ENCODE results near the gene UBL7.

UBL7 gene

DNA sequence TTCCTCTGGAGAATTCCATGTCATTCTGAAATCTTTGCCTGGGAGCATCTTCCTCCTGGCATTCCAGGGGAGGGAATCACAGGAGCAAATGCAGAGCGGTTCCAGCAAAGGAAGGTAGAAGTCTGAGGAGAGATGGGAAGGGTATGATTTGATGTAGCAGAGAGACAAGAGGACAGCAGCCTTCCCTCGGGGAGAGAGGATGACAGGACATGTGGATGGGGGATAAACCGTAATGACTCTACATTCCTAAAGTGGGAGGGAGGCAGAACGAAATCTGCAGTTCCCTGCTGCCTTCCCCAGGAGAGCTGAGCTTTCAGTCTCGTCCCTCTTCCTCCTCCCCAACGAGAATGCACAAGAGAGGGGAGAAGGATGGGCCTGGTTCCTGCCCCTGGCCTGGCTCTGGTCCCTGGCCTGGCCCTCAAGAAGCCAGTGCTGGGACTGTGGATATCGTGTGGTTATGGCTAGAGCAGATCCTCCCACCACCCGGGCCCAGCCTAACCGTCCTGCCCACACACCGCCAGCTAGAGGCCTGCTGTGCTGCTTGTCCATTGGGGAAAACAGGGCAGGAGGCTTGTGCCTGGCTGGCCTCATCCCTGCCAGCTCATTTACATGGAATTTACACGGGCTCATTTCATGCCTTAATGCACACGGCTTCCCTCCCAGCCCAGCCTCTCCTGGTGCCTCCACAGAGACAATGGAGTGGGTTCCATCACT lies 53.8 kb downstream of the UBL7 start:
- Mint-ChIP-seq H3K4me1 (peaks cover 80 to 93% of the 10 kb centered on the region in 2 donors), H3K36me3 (peaks cover 42 to 70% of the 10 kb centered on the region in 2 donors), H3K4me3 (peak overlapping the region; percentile 62 to 79), H3K9me3 (peaks cover 0 to 2% of the 10 kb centered on the region in 2 donors), H3K27ac (peak overlapping the region; percentile 94), H3K27me3 (no peaks in the 10 kb centered on the region)
- ATAC-seq (replicated peaks) (peak; percentile 4), DNase-seq (no peak)

DNA sequence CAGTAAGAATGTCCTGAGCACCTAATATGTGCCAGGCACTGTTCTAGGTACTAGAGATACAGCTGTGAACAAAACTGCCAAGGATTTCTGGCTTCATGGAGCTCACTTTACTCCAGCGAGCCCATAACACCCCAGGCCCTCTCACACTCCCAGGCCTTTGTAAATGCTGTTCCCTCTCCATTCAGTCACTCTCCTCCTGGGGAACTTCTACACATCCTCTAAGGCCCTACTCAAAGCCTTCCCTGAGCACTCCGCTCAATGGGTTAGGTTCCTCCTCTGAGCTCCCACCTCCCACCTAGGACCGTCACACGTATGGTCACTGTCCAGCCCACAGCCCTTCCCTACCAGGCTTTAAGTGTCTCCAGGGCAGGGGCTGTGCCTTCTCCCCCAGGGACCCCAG lies 54.4 kb downstream of the UBL7 start:
- Mint-ChIP-seq H3K4me1 (peaks cover 80 to 93% of the 10 kb centered on the region in 2 donors), H3K9me3 (peaks cover 0 to 2% of the 10 kb centered on the region in 2 donors), H3K4me3 (peak overlapping the region; percentile 6 to 19), H3K36me3 (peaks cover 36 to 66% of the 10 kb centered on the region in 2 donors), H3K27me3 (no peaks in the 10 kb centered on the region), H3K27ac (peak overlapping the region; percentile 94)
- DNase-seq (no peak), ATAC-seq (replicated peaks) (no peak)

DNA sequence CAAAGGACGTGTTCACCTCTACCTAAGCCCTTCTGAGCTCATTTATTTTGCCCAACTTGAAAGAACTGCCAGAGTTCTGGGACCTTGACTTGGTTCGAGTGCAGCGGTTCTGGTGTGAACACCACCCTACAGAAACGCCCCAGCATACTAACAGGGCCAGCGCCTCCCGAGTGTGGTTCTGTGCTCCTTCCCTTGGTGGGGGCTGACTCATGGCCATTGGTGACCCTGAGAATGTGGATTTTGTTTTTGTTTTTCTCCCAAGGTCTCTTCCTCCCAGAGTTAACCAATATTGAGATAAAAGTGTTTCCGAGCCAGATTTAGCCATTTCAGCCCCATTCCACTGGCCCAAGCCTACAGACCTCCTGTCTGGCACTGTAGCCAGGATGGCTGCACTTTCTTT lies 55.1 kb downstream of the UBL7 start:
- H3K9me3 Mint-ChIP-seq, result peaks cover 0 to 2% of the 10 kb centered on the region in 2 donors
- DNase-seq (no peak), ATAC-seq (replicated peaks) (no peak)
- H3K27ac Mint-ChIP-seq, result peak overlapping the region; percentile 94
- H3K36me3 Mint-ChIP-seq, result peaks cover 29 to 59% of the 10 kb centered on the region in 2 donors
- no peaks in the 10 kb centered on the region for H3K27me3 Mint-ChIP-seq
- no peak overlapping the region for H3K4me3 Mint-ChIP-seq
- peaks cover 82 to 93% of the 10 kb centered on the region in 2 donors for H3K4me1 Mint-ChIP-seq

DNA sequence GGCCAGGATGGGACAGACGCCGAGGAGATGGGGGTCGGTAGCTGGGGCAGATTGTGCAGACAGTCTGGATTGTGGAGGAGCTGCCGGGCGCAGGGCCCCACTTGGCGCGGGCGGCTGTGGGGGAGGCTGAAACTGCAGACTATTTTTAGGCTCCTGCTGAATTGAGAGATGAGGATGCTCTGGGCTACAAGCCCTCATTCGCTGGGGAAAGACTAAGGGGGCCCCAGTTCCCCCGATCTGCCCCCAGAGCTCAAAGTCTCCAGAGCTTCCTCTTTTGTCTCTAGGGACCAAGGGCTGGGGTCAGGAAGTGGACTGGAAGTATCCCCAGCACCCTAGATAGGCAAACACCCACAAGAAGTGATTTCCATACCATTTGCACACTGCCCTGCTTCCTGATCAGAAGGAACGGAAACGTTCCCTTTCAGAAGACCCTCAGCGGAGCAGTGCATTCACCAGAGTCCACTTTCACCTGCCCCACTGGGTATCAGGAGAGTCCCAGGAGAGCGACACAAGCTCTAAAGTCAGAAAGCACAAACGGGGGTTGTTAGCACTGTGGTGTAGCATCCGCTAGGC lies 56.9 kb downstream of the UBL7 start:
- peaks cover 0 to 2% of the 10 kb centered on the region in 2 donors for H3K9me3 Mint-ChIP-seq
- H3K36me3 Mint-ChIP-seq, result peaks cover 20 to 47% of the 10 kb centered on the region in 2 donors
- no peaks in the 10 kb centered on the region for H3K27me3 Mint-ChIP-seq
- peaks cover 83 to 94% of the 10 kb centered on the region in 2 donors for H3K4me1 Mint-ChIP-seq
- peak overlapping the region; percentile 64 to 73 for H3K4me3 Mint-ChIP-seq
- ATAC-seq (replicated peaks) (peak; percentile 43 to 44), DNase-seq (peak; percentile 74)
- peak overlapping the region; percentile 85 for H3K27ac Mint-ChIP-seq

DNA sequence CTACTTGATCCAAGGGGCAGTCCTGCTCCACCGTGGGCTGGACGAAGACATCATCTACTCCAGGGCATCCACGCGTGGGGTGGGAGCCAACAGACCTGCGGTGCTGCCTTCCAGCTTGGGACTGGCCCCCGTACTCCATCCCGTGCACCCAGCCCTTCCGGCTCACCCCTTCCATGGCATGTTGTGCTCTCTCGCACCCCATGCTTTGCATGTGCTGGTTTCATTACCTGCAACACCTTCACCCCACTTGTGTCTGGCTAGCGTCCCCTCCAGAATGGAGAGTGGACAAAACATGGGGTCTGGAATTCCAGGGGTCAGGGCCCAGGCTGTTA lies 57.4 kb downstream of the UBL7 start:
- H3K4me1 Mint-ChIP-seq, result peaks cover 82 to 94% of the 10 kb centered on the region in 2 donors
- H3K27ac Mint-ChIP-seq, result peak overlapping the region; percentile 85
- H3K4me3 Mint-ChIP-seq, result peak overlapping the region; percentile 64 to 73
- H3K36me3 Mint-ChIP-seq, result peaks cover 18 to 42% of the 10 kb centered on the region in 2 donors
- peak; percentile 5 for ATAC-seq (replicated peaks)
- DNase-seq, result no peak
- H3K9me3 Mint-ChIP-seq, result peaks cover 0 to 2% of the 10 kb centered on the region in 2 donors
- no peaks in the 10 kb centered on the region for H3K27me3 Mint-ChIP-seq

DNA sequence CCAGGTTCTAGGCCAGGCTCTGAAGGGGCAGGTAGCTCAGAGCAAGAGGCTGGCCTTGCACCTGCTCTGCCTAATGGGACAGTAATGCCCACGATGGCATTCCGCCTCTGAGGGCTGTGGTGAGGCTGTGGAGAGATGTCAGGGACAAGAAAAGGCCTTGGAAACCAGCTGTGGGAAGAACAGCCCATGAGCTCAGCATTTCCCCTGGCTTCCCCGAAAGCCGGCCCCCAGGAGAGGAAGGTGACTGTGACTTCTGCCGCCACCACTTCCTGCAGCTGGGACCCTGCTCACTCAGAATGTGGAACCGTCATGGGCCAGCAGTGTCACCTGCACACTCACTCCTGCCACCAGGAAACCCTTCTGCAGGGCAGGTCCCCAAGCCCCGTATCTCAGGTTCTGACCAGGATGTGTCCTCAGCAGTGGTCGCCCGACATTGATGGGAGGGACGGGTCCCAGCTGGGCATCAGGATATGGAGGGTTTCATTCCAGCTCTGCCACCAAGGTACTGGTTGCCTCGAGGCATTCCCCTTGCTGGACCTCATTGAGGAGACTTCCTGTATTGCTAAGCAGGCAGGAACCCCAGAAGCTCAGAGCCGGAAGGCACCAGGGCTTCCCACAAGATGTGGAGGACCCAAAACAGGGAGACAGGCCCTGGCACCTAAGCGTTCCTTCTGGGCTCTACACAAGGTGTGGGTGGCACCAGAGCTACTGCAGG lies 57.9 kb downstream of the UBL7 start:
- H3K4me1 Mint-ChIP-seq, result peaks cover 82 to 94% of the 10 kb centered on the region in 2 donors

DNA sequence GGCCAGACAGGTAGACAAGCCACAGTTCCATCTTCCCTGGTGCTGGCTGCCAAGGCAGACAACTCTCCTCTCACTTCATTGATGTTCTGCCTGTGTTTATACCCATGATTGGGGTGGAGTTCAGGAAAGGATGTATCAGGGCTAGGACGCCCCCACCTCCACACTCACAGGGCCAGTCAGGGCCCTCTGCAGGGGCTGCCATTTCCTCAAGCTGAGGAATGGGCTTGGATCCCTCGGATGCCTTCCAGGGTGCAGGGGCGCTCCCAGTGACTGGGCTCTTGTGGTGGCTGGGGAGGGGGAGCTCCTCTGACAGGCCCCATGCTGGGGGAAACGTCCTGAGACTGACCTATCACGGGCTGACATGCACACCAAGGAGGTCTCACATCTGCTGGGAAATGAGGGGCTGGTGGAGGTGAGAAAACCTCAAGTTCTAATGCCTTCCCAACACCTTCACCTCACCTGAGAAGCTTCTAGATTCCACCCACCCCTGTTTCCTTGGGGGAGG lies 58.6 kb downstream of the UBL7 start:
- H3K4me1 Mint-ChIP-seq, result peaks cover 82 to 94% of the 10 kb centered on the region in 2 donors
- ATAC-seq (replicated peaks) (no peak), DNase-seq (no peak)
- H3K27ac Mint-ChIP-seq, result peak overlapping the region; percentile 85
- peaks cover 9 to 39% of the 10 kb centered on the region in 2 donors for H3K36me3 Mint-ChIP-seq
- peak overlapping the region; percentile 64 to 73 for H3K4me3 Mint-ChIP-seq
- peaks cover 0 to 2% of the 10 kb centered on the region in 2 donors for H3K9me3 Mint-ChIP-seq
- H3K27me3 Mint-ChIP-seq, result no peaks in the 10 kb centered on the region

More for the DNA sequence above, 57.9 kb downstream of the UBL7 start:
- H3K4me3 Mint-ChIP-seq, result peak overlapping the region; percentile 64 to 73
- H3K27ac Mint-ChIP-seq, result peak overlapping the region; percentile 85
- peaks cover 0 to 2% of the 10 kb centered on the region in 2 donors for H3K9me3 Mint-ChIP-seq
- H3K36me3 Mint-ChIP-seq, result peaks cover 15 to 44% of the 10 kb centered on the region in 2 donors
- peak; percentile 58 to 66 for ATAC-seq (replicated peaks)
- peak; percentile 86 for DNase-seq
- no peaks in the 10 kb centered on the region for H3K27me3 Mint-ChIP-seq

DNA sequence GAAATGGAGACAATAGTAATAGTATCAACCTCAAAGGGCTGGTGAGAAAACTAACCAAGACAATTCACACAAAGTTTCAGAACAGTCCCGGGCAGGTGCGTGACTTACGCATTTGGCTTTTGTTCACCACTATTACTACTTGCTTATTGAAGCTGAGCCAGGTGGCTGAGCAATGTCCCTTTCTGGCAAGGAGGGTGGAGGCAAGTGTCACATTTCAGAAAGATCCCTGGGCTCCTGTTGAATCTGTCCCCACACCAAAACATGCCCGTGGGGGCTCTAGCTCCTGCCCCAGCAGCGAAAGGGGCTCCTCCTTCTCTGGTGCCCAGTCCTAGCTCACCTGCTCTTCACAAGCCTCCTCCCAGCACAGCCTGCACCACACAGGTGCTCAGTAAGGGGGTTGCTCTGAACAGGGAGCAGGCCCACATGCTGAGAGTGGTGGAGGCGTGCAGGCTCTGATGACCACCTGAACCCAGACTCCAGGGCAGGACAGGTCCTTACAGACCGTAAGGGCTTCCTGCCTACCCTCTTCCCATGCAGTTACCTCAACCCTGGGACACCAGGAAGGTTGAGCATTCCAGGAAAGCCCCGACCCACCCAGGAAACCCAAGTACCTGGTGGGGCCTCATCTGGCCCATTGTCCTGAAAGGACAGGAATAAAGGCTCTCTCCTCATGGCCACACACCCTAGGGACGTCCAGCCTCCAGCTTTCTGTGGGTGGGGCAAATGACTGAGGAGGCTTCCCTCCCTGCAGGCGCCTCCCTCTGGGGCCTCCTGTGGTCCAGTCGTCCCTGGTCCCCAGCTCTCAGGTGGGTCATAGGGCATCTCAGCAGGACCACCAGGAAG lies 59.8 kb downstream of the UBL7 start:
- Mint-ChIP-seq H3K4me1 (peaks cover 81 to 94% of the 10 kb centered on the region in 2 donors), H3K4me3 (peak overlapping the region; percentile 20 to 66), H3K9me3 (no peaks in the 10 kb centered on the region), H3K27ac (peak overlapping the region; percentile 85), H3K36me3 (peaks cover 3 to 26% of the 10 kb centered on the region in 2 donors), H3K27me3 (no peaks in the 10 kb centered on the region)
- ATAC-seq (replicated peaks) (peak; percentile 7 to 13), DNase-seq (peak; percentile 65)

DNA sequence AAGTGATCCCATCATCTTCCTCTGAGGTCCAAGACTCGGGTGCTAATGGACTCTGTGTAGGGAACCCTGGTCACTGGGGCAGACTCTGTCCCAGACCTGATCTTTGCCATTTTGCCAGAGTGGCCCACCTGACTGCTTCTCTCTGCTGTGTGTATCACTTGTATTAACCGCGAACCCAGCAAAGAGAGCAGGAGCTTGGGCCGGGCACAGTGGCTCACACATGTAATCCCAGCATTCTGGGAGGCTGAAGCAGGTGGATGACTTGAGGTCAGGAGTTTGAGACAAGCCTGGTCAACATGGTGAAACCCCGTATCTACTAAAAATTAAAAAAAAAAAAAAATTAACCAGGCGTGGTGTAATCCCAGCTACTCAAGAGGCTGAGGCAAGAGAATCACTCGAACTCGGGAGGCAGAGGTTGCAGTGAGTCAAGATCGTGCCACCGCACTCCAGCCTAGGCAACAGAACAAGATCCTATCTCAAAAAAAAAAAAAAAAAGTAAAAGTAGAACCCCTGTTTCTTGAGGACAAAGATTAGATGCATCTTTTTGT lies 60.6 kb downstream of the UBL7 start:
- Mint-ChIP-seq H3K9me3 (no peaks in the 10 kb centered on the region), H3K4me1 (peaks cover 81 to 94% of the 10 kb centered on the region in 2 donors), H3K36me3 (peaks cover 2 to 24% of the 10 kb centered on the region in 2 donors), H3K27me3 (no peaks in the 10 kb centered on the region), H3K4me3 (peak overlapping the region; percentile 20 to 66), H3K27ac (peak overlapping the region; percentile 85)
- ATAC-seq (replicated peaks), result no peak
- no peak for DNase-seq

DNA sequence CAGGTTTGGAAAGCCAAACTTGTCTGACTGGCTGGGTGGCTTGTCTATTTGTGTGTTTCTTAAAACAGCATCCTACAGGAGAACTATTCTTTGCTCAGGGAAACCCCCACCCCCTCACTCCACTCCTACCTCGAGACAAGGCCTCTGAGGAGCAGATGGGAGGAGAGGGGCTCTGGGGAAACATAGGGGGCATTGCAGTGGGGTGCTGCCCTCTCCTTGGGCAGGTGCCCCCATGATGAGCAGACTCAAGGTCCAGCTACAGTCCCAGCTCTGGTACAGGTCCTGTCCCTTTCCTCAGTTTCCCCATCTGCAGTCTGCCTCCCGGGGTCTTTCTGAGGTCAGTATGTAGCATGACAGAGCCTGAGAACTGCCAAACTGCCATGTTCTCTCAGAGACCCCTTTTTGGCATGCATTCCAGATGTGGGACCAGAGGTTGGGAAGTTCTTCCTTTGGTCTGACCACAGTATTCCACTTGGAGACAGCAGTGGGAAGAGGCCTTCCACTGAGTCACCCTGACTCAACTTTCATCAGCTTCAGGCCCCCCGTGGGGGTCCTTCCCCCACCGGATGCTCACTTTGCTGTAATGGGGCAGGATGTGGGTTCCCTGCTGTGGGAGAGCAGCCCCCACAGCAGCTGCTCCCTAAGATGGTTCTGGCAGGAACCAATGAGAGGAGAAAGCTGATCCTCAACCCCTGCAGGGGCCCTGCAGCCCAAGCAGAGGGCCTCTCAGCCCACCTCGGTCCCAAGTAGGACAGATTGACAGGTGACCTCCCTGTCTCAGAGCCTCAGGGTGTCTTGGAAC lies 61.2 kb downstream of the UBL7 start:
- Mint-ChIP-seq H3K4me1 (peaks cover 86 to 99% of the 10 kb centered on the region in 2 donors), H3K27me3 (no peaks in the 10 kb centered on the region), H3K36me3 (peaks cover 1 to 27% of the 10 kb centered on the region in 2 donors), H3K27ac (peak overlapping the region; percentile 85), H3K4me3 (peak overlapping the region; percentile 20 to 26), H3K9me3 (no peaks in the 10 kb centered on the region)
- DNase-seq, result no peak
- ATAC-seq (replicated peaks), result no peak

DNA sequence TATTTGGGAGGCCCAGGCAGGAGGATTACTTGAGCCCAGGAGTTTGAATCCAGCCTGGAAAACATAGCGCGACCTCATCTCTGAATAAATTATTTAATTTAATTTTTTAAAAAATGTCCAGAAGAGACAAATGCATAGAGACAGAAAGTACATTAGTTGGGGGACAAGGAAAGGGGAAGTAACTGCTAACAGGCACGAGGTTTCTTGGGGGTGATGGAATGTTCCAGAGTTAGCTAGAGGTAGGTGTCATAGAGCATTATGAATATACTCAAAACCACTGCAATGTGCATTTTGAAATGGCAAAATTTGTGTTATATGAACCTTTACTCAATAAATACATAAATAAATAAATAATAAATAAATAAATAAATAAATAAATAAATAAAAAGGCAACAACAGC lies 61.9 kb downstream of the UBL7 start:
- Mint-ChIP-seq H3K36me3 (peaks cover 1 to 25% of the 10 kb centered on the region in 2 donors), H3K27me3 (no peaks in the 10 kb centered on the region), H3K4me3 (no peak overlapping the region), H3K4me1 (peaks cover 86 to 99% of the 10 kb centered on the region in 2 donors), H3K9me3 (no peaks in the 10 kb centered on the region), H3K27ac (peak overlapping the region; percentile 98)
- DNase-seq (no peak), ATAC-seq (replicated peaks) (no peak)

DNA sequence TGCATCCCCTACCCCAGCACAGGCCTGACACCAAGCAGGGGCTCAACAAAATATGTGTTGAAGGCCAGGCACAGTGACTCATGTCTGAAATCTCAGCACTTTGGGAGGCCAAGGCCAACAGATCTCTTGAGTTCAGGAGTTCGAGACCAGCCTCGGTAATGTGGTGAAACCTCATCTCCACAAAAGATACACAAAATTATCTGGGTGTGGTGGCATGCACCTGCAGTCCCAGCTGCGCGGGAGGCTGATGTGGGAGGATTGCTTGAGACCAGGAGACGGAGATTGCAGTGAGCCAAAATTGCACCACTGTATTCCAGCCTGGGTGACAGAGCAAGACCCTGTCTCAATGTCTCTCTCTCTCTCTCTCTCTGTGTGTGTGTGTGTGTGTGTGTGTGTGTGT lies 62.8 kb downstream of the UBL7 start:
- peaks cover 0 to 1% of the 10 kb centered on the region in 2 donors for H3K9me3 Mint-ChIP-seq
- H3K36me3 Mint-ChIP-seq, result peaks cover 3 to 31% of the 10 kb centered on the region in 2 donors
- peak overlapping the region; percentile 59 to 64 for H3K4me3 Mint-ChIP-seq
- H3K27me3 Mint-ChIP-seq, result no peaks in the 10 kb centered on the region
- DNase-seq (no peak), ATAC-seq (replicated peaks) (no peak)
- H3K27ac Mint-ChIP-seq, result peak overlapping the region; percentile 98
- peaks cover 86 to 99% of the 10 kb centered on the region in 2 donors for H3K4me1 Mint-ChIP-seq
